Activated CD4-positive, alpha-beta T cell treated with anti-CD3 and anti-CD28 coated beads, Interleukin-2, Interleukin-6, amounts not matched to agents 100 ng/mL and 50 ng/mL, durations not matched to agents 16 hours and 8 hours (primary cell): ENCODE data around the gene ELOVL6.

ENCODE experiments used
- DNase-seq: peaks from one replicate; pipeline ENCODE4 v3.0.0-alpha.2; 2020

ELOVL6 gene

DNA sequence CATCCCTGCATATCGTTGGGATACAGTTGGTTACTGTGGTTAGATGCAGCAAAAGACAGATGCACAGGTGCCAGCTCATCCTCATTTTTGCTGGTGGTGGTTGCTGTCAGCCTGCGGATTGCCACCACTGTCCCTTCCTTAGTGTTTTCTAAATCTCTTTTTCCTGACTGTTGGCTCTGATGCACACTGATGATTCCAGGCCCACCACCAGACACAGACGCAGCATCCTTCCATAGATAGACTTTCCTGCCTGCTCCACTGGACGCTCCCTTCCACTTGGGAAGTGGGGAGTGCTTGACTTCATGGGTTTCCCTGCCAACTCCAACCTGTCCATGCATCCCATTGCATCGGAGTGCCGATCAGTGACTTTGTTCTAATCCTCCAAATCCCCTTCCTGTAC is 184.2 kb downstream of the ELOVL6 start:
- DNase-seq = no peak

DNA sequence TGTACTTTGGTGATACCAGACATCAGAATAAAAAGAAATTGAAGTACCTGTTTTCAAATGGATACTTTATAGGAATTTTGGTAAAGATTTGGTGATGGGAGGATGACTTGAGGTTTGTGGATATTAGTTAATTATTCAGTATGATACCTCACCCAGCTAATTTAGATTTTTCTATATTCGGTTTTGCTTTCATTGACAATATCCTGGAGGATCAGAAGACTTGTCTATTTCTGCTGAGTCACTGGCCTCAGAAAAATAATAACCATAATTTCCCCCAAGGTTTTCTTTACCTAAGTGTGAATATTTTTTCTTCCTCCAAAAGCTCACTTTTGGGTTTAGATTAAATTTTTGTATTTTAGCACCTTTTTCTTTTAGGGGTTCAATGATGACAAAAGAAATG is 185.5 kb downstream of the ELOVL6 start:
- no peak for DNase-seq

DNA sequence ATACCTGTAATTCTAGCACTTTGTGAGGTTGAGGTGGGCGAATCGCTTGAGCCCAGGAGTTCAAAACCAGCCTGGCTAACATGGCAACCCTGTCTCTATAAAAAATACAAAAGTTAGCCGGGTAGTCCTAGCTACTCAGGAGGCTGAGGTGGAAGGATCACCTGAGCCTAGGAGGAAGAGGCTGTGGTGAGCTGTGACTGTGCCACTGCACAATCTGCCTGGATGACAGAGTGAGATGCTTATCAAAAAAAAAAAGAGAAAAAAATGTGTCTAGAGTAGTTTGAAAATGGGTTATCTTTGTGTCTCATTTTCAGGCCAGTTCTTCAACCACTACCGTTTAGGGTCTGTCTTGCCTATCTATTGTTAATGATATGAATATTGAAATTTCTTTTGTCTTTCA is 187.6 kb downstream of the ELOVL6 start:
- no peak for DNase-seq

DNA sequence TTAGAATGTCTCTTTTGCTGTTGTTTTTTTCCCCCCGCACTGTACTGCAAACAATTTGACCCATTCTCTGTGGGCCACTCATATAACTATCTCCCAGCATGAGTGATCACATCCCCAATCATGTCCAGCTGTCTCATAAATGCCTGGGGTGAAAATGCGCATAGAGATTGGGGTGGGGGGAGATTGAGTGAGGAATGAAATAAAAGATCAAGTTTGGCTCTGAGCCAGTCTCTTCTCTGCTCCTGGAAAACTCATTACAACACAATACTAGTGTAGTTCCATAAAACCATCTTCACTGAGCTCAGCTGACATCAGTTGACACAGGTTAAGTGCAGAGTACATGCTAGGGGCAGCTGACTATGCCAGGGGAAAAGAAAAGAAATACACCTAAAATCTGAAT is 188.9 kb downstream of the ELOVL6 start:
- no peak for DNase-seq

DNA sequence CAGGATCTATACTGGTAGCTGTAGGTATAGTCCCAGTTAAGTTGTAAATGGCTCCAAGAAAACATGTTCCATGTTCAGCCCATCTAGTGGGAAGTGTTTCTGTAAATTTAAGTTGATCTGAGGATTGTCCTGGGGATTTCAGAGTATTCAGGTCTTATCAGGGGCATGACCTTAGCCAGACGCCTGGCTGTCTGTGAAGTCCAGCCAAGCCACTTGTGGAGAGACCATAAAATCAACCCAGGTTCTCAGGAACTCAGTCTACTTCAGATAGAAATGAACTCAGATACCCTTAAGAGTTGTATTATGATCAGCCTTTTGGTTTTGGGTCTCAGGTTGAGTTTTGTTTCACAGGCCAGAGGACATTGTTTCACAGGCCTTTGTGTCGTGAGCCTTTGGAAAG is 189.9 kb downstream of the ELOVL6 start:
- DNase-seq = no peak

DNA sequence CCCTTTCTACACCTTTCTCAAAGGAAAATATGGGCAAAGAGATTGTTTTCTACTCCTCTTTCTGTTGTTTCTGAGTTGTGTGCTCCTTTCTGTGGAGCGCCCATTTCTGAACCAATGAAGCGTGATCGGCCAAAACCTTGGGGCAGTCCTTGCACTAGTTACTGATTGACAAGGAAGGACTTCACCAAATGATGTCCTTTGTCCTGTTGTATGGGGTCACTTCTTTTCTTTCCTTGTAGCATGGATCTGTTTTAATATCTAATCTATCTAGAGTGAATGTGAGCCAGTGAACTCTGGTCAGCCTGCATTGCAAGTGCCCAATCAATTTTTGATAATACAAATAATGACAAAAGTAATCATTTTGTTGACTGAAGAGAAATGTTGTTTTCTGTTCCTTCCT is 191.2 kb downstream of the ELOVL6 start:
- no peak for DNase-seq

DNA sequence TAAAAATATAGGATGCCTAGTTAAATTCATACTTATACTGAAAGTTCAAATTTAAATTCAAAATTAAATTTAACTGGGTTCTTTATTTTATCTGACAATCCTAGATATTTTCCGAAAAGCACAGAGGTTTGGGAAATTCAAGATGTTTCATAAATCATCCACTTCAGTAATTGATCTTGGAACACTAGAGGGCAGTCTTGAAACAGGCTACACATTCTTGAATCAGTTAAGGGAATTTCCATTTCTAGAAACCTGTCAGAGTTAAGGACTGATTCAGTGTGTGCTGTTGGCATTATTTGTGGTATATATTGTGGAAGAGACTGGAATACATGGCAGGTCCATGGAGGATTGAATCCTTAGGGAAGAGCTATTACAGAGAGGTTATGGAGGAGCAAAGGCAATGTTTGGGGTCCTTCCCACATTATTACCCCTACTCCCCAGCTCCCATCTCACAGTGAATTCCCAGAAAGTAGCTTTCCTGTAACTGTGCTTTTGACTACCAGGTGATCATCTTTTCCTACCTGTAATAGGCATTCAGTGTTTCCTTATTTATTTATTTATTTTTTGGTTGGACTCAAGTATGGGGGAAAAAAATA is 192.9 kb downstream of the ELOVL6 start:
- peak; percentile 64 for DNase-seq

DNA sequence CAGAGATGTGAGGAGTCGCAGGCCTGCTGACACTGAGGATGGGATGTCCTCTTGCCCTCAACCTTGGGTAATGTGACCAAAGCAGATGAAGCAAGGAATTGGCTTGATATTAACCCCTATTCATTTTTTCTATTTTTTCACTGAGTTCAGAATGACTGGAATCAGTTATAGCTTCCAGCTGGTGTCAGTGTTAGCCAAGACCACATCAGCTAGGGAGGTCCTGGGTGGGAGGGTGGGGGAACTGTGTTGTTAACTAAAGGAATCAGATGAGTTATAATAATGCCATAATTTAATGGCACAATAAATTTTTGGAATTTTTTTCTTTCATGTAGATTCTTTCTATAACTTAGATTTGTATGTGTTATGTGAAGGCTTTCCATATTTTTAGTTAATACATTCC is 193.9 kb downstream of the ELOVL6 start:
- no peak for DNase-seq

DNA sequence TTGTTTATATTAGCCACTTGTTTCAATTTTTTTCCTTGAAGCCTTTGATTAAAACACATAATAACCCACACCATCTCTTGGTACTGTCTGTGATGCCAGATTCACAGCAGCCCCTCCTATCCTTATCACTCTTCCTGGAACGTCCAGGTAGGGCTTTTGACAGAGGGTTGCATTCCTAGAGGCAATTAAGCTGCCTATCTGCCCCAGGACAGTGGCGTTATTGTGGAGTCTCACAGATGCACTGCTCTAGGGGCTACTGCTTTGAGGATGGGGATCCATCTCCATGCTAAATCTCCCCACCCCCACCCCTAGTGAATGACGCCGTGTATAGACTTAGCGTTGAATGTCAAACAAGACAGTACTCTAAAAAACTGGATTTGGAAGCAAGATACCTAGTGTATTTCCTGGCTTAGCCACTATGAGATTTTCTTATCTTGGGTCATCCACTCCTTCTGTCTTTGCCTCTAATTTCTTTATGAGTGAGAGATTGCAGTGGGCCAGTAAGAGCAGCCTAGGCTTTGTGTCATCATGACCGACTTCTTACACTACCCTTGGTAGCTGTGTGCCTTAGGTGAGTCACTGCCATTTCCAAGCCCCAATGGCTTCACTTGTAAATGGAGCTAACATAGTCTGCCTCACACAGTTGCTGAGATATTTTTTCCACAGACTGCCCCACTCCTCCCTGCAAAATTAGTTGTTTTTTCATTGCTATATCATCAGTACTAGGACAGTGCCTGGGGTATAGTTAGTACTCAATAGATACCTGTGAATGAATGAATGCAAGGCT is 194.8 kb downstream of the ELOVL6 start:
- DNase-seq = no peak

DNA sequence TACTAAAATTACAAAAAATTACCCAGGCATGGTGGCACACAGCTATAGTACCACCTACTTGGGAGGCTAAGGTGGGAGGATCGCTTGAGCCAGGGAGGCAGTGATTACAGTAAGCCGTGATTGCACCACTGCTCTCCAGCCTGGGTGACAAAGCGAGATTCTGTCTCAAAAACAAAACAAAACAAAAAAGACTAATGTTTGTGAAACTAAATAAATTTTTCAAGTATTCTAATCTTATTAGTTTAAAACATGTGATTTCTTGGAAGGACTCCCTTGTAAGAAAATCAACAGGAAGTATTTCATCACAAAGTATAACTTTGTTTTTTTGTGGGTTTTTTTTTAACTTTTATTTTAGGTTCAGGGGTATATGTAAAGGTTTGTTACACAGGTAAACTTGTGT is 196.1 kb downstream of the ELOVL6 start:
- no peak for DNase-seq

DNA sequence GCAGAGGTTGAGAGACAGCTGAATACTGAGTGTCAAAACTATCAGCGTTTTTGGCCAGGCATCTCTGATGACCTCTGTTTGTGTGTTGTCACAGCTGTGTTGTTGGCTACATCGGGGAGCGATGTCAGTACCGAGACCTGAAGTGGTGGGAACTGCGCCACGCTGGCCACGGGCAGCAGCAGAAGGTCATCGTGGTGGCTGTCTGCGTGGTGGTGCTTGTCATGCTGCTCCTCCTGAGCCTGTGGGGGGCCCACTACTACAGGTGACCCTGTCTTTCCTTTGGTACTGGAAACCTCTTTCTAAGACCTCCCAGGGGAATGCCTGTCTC is 198.9 kb downstream of the ELOVL6 start:
- no peak for DNase-seq

DNA sequence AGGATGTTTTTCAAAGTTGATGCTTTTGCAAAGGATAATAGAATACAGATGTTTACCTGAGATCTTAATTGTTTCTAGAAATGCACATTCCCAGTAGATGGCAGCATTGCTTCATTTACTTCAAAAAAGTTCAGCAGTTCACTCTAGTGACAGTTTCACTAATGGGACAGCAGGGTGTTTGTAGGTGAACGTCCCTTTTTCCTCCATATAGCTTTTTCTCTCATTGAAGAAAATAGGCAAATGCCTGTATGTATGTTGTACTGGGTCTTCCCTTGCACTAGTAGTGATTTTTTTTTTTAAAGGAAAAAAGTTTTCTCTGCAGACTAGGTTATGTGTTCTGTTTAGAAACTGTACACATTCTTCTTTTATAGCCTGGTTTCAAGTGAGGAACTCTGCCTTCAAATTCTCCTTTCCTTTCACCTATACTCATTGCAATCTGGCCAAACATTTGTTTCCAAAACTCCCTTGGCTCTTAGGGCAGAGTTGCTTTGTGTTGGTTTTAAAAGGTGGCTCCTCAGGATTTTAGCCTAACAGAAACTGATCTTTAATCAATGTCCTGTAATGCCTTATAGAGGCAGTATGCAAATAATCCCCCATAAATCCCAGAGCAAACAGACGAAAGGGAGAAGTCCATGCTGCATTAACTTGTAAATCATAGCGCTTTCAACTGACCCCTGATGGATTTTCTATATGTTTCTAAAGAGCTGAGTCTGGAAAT is 199.4 kb downstream of the ELOVL6 start:
- DNase-seq = peak; percentile 67

DNA sequence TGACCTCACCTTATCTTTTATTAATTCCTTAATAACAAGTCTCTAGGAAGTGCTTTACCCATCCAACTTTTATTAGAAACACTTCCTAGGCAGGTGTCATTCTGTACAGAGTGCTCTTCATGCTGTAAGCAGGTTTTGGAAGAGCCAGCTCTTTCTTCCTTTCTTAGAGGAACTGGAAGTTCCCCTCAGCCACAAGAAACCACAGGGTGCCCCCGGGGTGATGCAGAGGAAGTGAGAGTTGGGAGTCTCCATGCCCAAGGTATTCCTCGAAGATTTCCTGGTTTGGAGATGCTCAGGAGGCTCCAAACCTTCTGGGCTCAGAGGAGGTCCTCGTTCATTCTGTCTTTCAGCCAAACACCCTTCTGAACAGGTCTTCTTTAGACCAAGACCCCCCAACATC is 201.9 kb downstream of the ELOVL6 start:
- no peak for DNase-seq
